ENCODE results near the gene VEZT.
"Not testable (repeated sequence)": the region's sequence is repeated elsewhere in the genome, so short reads cannot be mapped to it uniquely, and the experiment has no call there.

VEZT gene

DNA sequence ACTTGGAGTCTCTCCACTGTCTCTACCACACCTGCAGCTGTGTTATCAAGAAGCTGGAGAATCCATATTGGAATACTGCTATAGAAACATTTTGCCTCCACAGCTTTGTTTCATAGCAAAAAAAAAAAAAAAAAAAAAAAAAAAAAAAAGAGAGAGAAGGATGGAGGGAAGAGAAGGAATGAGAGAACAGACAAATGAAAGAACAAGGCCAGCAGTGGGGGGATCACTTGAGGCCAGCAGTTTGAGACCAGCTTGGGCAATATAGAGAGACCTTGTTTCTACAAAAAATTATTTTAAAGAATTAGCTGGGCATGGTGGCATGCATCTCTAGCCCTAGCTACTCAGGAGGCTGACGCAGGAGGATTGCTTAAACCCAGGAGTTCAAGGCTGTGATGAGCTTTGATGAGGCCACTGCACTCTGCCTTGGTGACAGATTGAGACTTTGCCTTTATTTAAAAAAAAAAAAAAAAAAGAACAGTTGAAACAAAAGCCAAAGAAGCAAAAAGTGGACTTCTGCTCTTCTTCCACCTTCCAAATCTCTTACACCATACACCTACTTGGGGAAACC, 8.1 kb downstream of the VEZT start:
- DNase-seq = no peak

DNA sequence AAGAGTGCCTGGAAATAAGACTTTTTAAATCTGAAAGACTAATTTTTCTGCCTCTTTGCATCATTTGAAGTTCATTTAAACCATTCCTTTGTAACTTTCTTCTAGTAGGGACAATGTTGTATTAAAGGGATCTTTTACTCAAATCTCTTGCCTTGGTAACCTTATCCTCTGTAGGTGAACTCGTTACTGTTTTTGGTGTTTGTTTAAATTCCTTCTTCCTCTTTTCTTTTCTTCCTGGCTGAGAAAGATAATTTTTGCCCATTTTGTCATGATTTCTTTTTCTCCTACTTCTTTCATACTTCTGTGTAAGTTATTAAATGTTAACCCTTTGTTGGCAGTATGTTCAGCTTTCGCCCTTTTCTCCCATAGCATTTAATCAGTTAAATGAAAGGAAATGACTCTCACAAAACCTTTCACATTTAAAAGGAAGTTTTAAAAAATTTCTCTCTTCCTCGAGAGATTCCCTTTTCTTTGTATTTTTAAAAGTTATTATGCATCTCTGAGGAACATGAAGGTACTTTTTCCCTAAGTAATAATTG, 10.3 kb downstream of the VEZT start:
- DNase-seq = no peak

GRCh38 chr12:95228617-95229016, 11.0 kb downstream of the VEZT start:
- DNase-seq = no peak

- no peak for DNase-seq
Observed at GRCh38 chr12:95229636-95230035, 12.0 kb downstream of the VEZT start.

DNA sequence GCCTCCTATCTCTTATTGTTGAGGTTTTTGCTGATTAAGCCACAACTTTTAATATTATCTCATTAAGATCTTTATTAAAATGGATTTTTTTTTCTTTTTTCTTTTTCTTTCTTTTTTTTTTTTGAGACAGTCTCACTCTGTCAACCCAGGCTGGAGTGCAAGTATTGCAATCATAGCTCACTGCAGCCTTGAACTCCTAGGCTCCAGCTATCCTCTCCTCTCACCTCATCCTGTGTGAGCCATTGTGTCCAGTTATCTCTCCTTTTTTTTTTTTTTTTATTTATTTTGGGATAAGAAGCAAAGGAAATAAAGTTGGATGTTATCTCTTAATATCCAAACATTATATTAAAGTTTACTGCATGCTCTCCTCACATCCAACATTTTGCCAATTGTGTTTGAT, 12.7 kb downstream of the VEZT start:
- DNase-seq = no peak

DNA sequence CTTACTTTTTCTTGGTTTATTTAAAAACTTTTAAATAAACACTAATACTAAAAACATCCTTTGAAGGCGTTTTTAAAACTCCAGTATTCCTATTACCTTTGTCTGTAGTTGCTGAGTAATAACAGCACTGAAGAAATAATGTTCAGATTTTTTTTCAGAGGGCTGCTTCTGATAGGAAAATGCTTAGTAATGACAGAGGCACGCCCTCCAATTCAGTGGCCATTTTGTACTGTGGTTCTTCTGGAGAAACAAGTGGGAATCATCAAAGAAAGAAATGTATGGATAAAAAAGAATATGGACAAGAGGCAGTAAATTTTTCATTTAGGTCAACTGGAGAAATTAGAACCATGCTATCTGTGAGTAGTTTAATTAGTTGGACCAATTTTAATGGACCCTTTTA, 13.6 kb downstream of the VEZT start:
- no peak for DNase-seq

DNA sequence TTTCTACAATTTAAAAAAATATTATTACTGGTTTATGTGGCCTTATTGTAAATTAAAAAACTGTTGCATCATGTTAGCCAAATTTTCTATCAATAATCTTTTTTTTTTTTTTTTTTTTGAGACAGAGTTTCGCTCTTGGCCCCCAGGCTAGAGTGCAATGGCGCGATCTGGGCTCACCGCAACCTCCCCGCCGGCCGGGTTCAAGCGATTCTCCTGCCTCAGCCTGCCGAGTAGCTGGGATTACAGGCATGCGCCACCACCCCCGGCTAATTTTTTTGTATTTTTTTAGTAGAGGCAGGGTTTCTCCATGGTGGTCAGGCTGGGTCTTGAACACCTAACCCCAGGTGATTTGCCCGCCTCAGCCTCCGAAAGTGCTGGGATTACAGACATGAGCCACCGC, 16.6 kb downstream of the VEZT start:
- DNase-seq = not testable (repeated sequence)

DNA sequence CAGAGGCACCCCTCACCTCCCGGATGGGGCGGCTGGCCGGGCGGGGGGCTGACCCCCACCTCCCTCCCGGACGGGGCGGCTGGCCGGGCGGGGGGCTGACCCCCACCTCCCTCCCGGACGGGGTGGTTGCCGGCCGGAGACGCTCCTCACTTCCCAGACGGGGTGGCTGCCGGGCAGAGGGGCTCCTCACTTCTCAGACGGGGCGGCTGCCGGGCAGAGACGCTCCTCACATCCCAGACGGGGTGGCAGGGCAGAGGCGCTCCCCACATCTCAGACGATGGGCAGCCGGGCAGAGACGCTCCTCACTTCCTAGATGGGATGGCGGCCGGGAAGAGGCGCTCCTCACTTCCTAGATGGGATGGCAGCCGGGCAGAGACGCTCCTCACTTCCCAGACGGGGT, 18.0 kb downstream of the VEZT start:
- DNase-seq = not testable (repeated sequence)

DNA sequence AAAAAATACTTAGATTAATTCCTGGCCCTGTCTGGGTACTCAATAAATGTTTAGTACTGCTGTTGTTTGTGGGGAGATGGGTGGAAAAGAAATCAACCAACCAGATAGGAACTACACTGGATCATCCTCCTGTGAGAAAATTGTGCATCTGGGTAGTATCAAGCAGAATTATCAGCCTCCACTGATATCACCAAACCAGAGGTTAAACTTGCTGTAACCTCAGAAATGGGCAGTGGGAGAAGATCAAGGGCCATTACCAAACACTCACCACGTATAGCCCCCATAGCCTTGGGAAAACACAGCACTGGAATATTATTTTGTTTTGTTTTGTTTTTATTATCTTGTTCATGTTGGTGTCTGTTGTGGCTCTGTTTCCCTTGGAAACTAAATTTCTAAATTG, 19.7 kb downstream of the VEZT start:
- no peak for DNase-seq

- no peak for DNase-seq
Observed at GRCh38 chr12:95238150-95238549, 20.5 kb downstream of the VEZT start.

- DNase-seq = no peak
Observed at GRCh38 chr12:95239216-95239615, 21.6 kb downstream of the VEZT start.

DNA sequence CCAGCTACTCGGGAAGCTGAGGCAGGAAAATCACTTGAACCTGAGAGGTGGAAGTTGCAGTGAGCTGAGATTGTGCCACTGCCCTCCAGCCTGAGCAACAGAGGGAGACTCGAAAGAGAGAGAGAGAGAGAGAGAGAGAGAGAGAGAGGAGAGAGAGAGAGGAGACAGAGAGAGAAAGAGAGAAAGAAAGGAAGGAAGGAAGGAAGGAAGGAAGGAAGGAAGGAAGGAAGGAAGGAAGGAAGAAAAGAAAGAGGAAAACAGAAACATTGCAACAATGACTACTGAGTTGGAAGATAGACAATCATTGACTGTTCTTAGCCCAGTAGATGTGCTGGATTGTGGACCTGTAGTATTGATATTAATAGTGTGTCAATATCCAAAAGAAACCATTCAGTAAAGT, 22.2 kb downstream of the VEZT start:
- DNase-seq = not testable (repeated sequence)

DNA sequence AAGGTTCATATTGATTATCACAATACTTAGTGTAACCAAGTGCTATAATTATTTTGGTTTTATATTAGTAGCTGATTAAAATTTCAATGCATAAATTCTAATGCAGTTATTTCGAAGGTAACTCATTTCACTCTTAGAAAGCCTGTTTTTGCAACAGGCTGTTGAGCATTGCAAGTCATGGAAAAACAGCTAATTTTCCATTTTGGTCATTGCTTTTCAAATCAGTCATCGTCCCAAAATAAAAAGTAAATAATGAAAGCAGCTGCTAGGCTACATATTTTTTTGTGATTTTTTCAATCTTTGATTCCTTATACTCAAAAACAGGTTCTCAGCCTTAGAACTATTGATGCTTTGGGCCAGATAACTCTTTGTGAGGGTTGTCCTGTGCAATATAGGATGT, 22.9 kb downstream of the VEZT start:
- no peak for DNase-seq

- not testable (repeated sequence) for DNase-seq
Observed at GRCh38 chr12:95241138-95241537, 23.5 kb downstream of the VEZT start.

DNA sequence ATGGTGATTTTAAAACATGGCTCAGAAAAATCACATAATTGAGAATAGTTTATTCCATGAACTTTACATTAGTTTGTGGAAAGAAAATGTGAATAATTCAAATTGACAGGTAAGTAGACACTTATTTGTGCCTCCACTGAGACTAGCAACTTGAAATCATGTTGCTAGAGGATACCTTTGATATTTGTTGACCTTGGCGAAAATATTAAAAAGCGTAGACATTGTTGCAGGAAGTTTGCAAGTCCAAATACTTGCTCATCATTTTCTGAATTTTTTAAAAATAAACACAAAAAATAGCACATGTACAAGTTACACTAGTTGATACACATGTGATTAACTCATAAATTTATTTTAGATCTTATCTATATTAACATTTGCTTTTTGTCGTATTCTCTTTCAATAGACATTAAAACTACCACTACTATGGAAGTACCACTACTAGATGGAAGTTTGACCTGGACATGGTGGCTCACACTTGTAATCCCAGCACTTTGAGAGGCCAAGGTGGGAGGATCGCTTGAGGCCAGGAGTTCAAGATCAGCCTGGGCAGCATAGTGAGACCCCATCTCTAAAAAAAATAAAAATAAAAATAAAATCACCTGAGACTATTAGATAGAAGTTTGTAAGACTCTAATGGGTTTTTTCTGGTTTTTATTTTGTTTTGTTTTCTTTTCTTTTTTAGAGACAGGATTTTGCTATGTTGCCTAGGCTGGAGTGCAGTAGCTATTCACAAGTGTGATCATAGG, 24.3 kb downstream of the VEZT start:
- DNase-seq = no peak

- no peak for DNase-seq
Observed at GRCh38 chr12:95243497-95244183, 26.0 kb downstream of the VEZT start.

DNA sequence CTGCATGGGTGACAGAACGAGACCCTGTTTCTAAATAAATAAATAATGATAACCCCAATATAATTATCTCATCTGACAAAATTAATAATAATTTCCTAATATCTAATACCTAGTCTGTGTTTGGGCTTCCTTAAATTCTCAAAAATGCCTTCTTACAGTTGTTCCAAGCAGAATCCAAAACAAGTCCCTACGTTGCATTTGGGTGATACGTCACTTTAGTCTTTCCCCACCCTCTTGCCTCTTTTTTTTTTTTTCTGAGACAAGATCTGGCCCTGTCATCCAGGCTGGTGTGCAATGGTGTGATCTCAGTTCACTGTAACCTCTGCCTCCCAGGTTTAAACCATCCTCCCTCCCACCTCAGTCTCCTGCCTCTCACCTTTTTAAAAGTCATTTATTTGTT, 26.7 kb downstream of the VEZT start:
- DNase-seq = no peak

- no peak for DNase-seq
Observed at GRCh38 chr12:95248095-95248494, 30.5 kb downstream of the VEZT start.

GRCh38 chr12:95248604-95249360, 31.2 kb downstream of the VEZT start:
- no peak for DNase-seq

GRCh38 chr12:95253386-95253785, 35.8 kb downstream of the VEZT start:
- no peak for DNase-seq

GRCh38 chr12:95257541-95257940, 39.9 kb downstream of the VEZT start:
- no peak for DNase-seq

GRCh38 chr12:95258151-95258550, 40.5 kb downstream of the VEZT start:
- DNase-seq = no peak

GRCh38 chr12:95258803-95259202, 41.2 kb downstream of the VEZT start:
- no peak for DNase-seq

Measured in kidney glomerular epithelial cell (primary cell).